Measurements from ENCODE around the gene GPRC5B.
A peak's percentile ranks its signal among the peaks of the same experiment; 100 is the strongest.

GPRC5B gene, protein sequence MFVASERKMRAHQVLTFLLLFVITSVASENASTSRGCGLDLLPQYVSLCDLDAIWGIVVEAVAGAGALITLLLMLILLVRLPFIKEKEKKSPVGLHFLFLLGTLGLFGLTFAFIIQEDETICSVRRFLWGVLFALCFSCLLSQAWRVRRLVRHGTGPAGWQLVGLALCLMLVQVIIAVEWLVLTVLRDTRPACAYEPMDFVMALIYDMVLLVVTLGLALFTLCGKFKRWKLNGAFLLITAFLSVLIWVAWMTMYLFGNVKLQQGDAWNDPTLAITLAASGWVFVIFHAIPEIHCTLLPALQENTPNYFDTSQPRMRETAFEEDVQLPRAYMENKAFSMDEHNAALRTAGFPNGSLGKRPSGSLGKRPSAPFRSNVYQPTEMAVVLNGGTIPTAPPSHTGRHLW

DNA sequence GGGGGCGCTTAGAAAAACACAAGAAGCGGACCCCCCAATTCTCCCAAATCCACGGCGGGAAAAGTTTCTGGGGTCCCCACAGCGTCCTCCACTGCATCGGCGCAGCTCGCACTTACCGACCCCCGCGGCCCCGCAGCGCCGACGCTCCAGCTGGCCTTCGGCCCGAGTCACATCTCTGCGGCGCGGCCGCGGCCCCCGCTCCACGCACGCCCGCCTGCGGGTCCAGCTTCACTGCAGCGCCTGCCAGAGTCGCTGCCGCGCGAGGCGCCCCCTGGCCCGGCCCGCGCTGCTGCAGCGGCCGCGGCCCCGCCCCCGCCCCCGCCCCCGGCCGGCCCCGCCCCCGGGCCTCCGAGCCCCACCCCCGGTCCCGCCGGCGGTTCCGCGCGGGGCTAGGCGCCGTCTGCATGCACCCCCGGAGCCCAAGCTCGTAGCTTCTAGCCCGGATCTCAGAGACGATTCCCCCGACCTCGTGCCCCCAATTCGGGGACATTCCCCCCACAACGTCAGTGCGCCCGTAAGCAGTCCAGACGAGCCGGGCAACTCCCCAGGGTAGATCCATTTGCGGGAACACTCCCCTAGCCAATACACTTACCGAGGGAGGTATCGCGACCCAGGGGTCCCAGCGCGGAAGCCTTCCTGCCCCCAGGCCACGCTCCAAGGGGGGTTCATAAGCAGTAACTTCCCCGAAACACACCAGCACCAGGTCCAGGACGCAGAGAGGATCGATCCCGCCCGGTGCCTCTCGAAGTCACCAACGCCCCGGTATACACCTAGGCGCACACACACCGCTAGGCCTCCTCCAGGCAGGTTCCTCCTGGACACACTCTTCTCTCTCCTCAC, at the start of gene GPRC5B:
Gene GPRC5B (minus strand): TSS at position 238 of the 840 bp plus-strand sequence. CDS start 12,003 bp downstream, outside the sequence.
- peak in 1 of 2 experiments; percentile 3 for DNase-seq

DNA sequence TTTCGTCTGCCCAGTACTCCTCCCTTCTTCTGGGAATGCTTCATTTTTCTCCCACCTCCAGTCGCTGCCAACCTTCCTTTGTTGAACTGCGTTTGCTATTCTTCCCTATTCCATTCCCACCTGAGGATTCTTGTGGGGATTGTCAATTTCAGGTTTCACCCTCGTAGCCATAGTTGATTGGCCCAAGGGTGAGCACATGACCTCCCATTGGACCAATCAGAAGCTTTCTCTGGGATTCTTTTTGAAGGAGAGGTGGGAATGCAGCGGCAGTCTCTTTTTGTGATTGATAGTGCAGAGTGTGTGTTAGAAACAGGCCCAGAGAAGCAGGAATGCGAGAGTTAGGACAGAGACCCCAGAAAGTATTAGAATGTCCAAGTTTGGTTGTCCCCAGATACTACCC, 49.1 kb upstream of the GPRC5B start:
- DNase-seq = no peak

DNA sequence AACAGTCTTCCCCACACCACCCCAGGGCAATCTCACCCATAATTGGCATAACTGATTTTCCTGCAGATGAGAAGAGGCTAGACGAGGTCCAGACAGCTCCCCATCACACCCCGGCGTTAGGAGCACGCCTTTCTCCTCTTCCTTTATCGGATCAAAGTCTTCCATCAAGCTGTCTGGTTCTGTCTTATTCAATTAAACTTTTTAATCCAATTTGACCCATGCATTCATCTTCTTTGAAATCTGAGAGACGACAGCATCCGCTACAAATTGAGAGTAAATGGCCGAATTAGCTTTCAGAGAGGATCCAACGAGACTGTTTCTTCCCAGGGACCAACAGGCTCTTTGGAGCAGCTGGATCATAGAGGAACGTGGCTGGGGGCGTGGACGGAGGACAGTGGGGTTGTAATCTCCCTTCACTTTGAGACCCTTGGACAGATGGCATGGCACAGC, 44.4 kb upstream of the GPRC5B start:
- DNase-seq = no peak

DNA sequence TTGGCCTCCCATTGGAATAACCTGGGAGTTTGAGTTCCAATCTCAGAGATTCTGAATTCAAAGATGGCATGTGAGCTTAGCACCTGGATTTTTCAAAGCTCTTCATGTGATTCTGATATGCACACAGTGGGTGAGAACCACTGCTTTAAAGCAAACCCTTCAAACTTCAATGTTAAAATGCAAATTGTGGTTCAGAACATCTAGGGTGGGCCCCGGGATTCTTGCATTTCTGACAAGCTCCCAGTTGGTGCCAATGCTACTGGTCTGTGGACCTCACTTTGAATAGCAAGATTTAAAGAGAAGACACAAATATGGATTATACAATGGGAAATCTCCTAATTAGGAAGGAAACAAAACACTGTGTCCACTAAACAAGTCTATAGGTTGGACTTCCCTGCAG, 43.8 kb upstream of the GPRC5B start:
- DNase-seq = no peak

DNA sequence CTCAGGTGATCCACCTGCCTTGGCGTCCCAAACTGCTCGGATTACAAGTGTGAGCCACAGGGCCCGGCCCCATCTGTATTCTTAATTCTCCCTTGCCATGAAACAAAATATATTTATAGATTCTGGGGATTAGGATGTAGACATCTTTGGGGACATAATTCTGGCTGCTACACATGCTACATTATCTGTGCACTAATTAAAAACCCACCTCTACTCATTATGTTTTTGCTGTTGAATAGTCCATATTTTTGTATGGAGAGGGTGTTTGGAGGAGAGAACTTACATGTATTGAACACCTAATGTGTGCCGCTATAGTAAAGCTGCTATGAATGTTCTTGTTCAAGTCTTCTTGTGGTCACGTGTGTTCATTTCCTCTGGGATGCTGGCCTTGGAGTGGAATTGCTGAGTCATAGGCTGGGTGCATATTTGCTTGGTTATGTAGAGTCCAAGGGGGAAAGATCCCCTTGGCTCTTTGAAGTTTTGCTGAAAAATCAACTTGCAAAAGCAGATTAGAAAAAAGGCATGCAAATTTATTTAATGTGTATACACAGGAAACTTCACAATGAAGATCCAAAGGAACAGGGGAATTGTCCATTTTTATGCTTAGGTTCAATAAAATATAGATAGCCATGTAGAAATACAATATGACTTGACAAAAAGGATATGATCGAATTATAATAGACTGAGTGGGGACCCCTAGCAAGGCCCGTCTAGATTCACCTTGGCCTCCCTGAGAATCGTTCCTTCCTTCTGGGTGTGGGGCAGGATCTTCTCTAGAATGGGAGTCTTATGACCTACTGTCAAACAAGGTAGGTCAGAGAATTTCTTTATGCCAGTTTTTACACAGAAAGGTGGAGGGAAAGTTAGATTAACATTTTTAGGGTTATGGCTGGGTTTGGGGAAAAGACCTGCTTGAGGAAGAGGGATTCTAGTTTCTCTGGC, 42.1 kb upstream of the GPRC5B start:
- DNase-seq = no peak

DNA sequence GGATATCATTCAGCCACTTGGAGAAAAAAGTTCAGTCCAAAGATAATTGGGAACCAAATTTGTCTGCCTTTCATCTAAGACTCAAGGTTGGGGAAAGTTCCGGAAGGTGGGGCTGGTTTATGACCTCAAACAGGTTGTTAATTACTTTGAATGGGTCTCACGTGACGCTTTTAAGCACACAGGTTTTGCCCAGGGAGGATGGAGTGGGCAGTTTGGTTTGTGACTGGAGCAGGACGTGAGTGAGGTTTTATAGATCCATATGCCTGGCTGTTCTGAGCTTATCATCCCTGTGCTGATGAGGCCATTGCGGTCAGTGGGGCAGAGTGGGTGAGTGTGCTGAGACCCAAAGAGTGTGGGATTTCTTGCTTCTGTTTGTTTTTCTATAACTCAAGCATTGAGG, 38.7 kb upstream of the GPRC5B start:
- no peak for DNase-seq

DNA sequence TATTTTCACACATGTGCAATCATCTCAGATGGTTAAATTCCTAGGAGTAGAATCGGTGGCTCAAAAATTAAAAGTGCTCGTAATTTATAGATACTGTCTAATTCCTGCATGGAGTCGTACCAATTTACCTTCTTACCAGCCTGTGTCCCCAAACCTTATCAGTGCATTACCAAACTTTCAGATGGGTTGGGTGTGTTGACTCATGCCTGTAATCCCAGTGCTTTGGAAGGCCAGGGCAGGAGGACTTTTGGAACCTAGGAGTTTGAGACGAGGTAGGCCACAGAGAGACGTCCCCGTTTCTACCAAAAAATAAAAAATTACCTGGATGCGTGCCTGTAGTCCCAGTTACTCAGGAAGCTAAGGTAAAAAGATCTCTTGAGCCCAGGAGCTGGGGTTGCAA, 34.5 kb upstream of the GPRC5B start:
- no peak for DNase-seq

DNA sequence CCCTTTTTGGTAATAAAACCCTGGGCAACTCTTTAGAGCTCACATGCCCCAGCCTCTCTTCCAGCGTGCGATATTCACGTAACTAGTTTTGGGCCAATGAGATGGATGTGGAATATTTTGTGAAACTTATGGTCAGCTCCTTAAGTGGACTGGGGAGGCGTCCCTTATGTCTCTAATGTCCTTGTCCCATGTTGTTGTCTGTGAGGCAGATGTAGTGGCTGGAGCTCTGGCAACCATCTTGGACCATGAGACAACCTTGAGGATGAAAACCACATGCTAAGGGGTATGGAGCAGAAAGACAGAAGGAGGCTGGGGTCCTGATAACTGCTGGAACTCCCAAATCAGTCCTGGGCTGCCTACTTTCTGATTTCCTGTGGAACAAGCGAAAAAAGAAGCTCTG, 31.4 kb upstream of the GPRC5B start:
- no peak for DNase-seq

DNA sequence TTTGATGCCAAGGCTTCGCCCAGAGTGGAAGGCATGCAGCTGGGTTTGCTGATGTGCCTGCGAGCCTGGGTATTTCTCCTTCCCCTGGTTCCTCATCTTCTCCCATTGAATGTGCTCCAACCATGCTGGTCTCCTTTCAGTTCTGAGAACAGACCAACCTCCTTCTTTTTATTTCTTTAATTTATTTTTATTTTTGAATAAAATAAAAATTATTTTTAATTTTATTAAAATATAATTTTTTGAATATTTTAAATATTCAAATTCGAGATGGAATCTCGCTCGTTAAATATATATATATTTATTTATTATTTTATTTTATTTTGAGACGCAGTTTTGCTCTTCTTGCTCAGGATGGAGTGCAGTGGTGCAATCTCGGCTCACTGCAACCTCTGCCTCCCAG, 30.2 kb upstream of the GPRC5B start:
- no peak for DNase-seq

DNA sequence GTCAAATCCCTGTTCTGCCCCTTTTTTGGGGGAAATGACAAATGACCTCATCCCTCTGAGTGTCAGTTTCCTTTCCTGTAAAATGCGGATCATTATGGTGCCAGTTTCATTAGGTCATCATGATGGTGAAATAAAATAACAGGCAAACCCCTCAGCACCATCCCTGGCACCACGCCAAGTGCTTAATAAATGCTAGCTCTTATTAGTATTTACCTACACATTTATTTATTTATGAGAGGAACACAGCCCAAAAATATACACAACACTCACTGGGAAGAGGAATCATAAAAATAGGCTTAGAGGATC, 28.6 kb upstream of the GPRC5B start:
- DNase-seq = no peak

DNA sequence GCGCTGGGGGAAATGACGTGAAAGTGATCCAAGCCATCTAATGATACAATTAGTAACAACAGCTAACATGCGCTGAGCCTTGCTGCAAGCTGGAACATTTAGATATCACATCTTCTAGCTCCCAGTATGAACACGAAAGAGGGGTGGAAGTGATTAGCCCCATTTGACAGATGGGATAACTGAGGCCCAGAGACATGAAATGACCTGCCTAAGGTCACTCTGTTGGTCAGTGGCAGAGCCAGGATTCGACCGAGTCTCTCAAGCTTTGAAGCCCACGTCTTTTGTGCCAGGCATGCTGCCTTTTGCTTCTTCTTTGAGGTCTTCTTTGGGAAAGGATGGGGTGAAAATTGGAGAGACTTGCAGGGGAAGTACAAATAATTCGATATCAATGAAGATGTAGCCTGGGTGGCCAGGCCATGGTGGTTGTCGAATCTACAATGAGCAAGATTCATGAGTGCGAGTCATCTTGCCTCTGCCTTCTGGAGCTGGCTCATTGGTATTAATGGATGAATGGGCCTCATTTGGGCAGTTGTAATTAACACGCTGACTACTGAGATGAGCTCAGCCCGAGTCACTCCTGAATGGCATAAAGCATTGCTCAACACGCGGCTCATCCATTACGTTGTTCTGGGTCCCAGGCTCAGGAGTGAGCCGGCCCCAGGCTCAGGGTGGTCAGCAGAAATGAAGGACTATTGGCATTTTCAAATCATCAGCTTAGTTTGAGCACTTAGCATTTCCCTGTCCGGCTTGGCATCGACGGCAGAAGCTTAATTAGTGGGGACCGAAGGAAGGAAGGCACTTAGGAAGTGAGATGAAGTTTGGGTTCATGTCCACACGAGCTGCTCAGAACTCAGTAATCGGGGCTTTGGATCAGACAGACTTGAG, 28.0 kb upstream of the GPRC5B start:
- no peak for DNase-seq

DNA sequence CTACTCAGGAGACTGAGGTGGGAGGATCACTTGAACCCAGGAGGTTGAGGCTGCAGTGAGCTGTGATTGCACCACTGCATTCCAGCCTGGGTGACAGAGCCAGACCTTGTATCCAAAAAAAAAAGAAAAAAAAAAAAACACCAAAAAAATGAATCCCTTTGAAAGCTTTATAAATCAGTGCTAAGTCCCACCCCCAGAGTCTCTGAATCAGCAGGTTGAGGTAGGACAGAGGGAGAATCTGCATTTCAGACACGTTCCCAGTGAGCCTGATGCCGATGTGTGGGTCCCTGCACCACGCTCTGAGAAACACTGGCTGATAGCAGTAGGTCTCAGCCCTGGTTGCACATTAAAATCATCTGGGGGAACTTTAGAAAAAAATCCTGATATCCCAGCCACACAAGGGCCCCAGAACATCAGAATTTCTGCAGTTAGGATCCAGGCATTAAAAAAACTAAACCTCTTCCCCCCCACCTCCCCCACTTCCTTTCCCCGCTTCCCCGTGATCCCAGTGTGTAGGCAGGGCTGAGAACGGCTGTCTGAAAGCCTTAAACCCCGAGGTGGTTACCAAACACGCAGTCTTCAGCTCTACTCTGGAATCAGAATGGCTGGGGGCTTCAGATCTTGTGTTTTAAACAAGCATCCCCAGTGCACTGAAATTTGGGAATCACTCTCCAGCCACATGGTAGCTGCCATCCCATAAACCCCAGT, 27.3 kb upstream of the GPRC5B start:
- DNase-seq = no peak

DNA sequence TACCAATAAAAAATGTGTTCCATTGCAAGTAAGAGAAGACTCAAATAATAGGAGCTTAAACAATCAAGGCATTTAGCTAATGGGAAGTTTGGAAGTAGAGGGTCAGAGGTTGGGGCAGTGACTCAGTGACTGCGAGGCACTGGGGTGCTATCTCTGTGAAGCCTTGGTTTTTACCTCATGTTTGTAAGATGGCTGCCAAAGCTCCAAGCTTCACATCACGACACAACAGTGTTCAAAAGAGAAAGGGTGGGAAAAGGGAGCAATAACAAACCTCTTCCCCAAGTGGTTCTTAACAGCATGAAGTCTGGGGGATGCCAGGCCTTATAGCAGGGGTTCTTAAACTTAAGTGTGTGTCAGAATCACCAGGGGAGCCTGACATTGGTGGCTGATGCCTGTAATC, 26.6 kb upstream of the GPRC5B start:
- no peak for DNase-seq

DNA sequence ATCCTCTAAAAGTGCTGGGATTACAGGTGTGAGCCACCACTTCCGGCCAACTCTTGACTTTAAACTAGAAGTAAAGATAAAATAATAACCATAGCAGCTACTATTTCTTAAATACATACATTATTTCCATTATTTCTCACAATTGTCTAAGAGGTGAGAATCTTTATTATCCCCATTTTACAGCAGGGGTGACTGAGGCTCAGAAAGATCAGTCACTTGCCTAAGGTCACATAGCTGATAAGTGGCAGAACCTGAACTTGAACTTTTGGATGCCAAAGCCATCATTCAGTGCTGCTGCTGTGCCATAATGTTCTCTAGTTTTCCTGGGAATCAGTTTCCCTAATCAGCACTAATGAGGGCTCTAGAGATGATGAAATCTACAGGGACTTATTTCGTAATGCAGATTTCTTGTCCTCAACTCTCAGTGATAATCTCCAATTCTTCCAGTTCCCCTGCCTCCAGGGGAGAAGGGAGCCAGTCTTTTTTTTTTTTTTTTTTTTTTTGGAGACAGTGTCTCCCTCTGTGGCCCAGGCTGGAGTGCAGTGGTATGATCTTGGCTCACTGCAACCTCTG, 25.2 kb upstream of the GPRC5B start:
- no peak for DNase-seq

DNA sequence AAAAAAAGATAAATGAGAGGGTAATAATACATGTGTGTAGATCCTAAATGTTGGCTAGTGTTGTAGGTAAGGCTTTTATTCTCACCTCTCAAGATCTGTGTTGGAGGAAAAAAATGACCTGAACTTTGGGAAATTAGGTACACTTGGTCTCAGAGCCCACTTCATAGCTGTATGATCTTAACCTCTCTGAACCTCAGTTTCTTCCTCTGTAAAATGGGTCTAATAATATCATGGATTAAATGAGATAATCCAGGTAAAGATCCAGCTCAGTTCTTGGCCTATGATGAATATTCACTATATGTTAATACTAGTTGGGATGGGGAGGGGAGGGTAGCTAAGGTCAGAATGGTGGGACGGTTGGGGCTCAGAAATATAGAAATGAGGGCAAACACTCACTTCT, 24.3 kb upstream of the GPRC5B start:
- no peak for DNase-seq

DNA sequence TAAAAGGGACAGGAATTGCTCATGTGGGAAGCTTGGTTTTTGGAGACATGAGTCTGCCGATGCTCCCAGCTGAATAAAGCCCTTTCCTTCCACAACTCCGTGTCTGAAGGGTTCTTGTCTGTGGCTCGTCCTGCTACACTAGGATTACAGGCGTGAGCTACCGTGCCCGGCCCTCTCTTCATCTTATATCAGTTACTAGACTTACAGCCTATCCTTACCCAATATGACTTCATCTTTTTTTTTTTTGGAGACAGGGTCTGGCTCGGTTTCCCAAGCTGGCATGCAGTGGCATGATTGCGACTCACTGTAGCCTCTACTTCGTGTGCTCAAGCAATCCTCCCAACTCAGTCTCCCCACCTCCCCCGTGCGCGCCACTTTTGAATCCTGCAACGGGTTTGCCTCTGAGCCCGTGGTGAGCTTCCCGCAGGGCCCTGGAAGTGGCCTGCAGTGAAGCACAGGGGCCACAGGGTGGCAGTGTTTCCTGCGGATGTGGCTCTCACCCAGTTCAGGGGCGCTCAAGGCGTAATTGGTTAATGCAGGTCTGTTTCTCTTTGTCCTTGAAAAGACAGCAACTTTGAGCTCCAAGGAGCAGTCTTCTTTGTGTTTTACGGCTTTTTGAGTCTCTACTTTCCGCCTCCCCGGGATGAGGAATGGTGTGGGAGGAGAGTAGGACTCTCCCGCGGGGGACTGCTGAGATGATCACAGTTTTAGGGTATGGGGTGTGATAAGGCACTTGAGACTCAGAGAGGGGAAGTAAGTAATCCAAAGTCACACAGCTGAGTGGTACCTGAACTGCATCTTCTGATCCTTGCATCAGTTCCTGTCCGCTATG, 22.7 kb upstream of the GPRC5B start:
- peak; percentile 50 to 52 for DNase-seq

DNA sequence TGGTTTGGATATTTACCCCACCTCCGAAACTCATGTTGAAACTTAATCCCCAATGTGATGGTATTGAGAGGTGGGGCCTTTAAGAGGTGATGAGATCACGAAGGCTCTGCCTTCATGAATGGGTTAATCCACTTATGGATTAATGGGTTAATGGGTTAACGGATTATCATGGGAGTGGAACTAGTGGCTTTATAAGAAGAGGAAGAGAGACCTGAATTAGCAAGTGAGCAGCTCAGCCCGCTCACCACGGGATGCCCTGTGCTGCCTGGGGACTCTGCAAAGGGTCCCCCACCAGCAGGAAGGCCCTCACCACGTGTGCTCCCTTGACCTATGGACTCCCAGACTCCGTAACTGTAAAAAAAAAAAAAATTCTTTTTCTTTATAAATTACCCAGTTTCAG, 16.5 kb upstream of the GPRC5B start:
- no peak for DNase-seq

DNA sequence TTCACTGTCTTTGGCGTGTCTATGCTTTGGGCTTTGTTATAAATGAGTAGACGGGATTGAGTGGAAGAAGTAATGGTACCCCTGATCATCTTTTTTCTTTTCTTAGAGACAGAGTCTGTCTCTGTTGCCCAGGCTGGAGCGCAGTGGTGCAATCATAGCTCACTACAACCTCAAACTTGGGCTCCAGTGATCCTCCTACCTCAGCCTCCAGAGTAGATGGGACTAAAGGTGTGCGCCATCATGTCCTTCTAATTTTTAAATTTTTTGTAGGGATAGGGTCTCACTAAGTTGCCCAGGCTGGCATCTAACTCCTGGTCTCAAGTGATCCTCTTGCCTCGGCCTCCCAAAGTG, 14.9 kb upstream of the GPRC5B start:
- no peak for DNase-seq

DNA sequence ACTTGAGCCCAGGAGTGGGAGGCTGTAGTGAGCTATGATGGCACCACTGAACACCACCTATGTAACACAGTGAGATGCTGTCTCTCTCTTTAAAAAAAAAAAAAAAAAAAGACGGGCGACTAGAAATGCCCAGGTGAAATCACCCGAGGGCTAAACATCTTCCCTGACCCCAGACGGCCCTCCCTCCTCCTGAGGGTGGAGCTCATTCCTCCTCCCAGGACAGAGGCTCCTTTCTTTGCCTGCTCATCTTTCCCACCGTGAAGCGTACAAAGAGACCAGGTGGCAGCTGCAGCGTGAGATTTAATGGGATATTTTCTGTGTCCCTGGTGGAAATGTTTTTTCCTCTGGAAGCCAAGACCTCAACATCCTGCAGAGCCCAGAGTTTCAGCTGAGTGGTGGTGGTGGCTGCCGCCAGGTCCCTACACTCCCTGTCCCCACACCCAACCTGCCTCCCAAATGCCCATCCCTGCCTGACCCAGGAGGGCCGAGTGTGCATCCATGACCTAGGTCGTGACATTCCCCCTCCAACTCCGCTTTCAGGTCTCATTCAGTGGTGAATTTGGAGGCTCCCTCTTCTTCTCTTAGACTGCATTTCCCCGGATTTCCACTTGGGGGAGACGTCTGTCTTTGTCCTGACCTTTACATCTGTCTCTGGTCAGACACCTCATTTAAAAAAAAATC, 14.4 kb upstream of the GPRC5B start:
- peak; percentile 1 to 26 for DNase-seq

DNA sequence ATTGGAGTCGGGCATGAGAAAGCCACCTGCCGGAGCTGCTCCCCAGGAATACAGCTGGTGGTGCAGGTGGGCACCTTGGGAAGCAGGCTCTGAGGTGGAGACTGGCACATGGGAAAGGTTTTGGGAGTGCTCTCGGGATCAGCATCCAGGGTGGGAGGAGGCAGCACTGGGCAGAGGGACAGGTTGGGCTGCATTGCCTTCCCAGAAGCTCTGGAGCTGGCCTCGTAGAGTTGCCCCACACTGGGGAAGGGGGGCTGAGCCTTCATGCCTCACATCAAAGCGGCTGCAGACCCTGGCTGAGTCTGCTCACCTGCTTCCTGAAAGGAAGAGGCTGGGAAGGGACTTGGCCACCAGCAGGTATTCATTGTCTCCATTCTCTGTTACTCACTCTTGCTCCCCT, 13.5 kb upstream of the GPRC5B start:
- DNase-seq = no peak

Data from Kasumi-1 (cell line).